Measurements from ENCODE around the gene DLG4.

The DLG4 gene

GRCh38 chr17:7236808-7237207 is 17.2 kb upstream of the DLG4 start:
- Histone ChIP-seq H3K4me3 (no peak overlapping the region), H3K27ac (peak overlapping the region in 1 of 2 donors; percentile 99)
- no peak for DNase-seq (ENCODE audit: low spot score)
- no peak for TF ChIP-seq CTCF (IDR thresholded peaks at IDR 0.05)

- no peak for TF ChIP-seq CTCF (IDR thresholded peaks at IDR 0.05)
- no peak for DNase-seq (ENCODE audit: low spot score)
- Histone ChIP-seq H3K27ac (no peak overlapping the region), H3K4me3 (no peak overlapping the region)
Measured at GRCh38 chr17:7235693-7236665, 16.3 kb upstream of the DLG4 start.

GRCh38 chr17:7234083-7234951 is 14.7 kb upstream of the DLG4 start, which contains the start of gene DVL2:
DVL2 (minus strand) TSS chr17:7234517; CDS start chr17:7234262, 255 bp downstream.
- DNase-seq (ENCODE audit: low spot score) = peak; percentile 96
- TF ChIP-seq CTCF (IDR thresholded peaks at IDR 0.05) = no peak
- H3K4me3 ChIP-seq = peak within 1 kb of the TSS; percentile 93
- H3K27ac ChIP-seq = peak within 1 kb of the TSS; percentile 90 to 91

GRCh38 chr17:7233701-7234082 is 14.1 kb upstream of the DLG4 start:
- no peak for DNase-seq (ENCODE audit: low spot score)
- Histone ChIP-seq H3K4me3 (peak overlapping the region; percentile 93), H3K27ac (peak overlapping the region; percentile 90 to 91)
- no peak for TF ChIP-seq CTCF (IDR thresholded peaks at IDR 0.05)

GRCh38 chr17:7232114-7232513 is 12.5 kb upstream of the DLG4 start:
- Histone ChIP-seq H3K27ac (no peak overlapping the region), H3K4me3 (peak overlapping the region; percentile 24)
- no peak for TF ChIP-seq CTCF (IDR thresholded peaks at IDR 0.05)
- DNase-seq (ENCODE audit: low spot score) = no peak

- Histone ChIP-seq H3K4me3 (no peak overlapping the region), H3K27ac (no peak overlapping the region)
- TF ChIP-seq CTCF (IDR thresholded peaks at IDR 0.05) = no peak
- DNase-seq (ENCODE audit: low spot score) = no peak
Measured at GRCh38 chr17:7229504-7229903, 9.9 kb upstream of the DLG4 start.
